ENCODE measurements around the gene FBXW2.

DNA sequence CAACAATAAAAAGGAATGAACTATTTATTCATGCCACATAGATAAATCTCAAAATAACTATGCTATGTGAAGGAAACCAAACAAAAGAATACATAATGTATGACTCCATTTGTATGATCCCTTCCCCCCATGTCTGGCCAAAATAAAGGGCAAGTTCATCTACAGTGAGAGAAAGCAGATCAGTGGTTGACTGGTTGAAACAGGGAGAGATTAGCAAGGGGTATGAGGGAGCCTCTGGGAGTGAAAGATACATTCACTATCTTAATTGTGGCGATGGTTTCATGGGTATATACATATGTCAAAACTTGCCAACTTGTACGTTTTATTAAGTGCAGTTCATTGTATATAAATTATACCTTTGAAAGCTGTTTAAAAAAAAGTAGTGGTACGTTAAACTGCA, 44.7 kb upstream of the FBXW2 start:
- TF ChIP-seq, protein P1, sequence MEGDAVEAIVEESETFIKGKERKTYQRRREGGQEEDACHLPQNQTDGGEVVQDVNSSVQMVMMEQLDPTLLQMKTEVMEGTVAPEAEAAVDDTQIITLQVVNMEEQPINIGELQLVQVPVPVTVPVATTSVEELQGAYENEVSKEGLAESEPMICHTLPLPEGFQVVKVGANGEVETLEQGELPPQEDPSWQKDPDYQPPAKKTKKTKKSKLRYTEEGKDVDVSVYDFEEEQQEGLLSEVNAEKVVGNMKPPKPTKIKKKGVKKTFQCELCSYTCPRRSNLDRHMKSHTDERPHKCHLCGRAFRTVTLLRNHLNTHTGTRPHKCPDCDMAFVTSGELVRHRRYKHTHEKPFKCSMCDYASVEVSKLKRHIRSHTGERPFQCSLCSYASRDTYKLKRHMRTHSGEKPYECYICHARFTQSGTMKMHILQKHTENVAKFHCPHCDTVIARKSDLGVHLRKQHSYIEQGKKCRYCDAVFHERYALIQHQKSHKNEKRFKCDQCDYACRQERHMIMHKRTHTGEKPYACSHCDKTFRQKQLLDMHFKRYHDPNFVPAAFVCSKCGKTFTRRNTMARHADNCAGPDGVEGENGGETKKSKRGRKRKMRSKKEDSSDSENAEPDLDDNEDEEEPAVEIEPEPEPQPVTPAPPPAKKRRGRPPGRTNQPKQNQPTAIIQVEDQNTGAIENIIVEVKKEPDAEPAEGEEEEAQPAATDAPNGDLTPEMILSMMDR (conservative IDR thresholded peaks at IDR 0.05; ENCODE audit: low read depth, low read length), result no peak
- no peak for TF ChIP-seq EZH2 (IDR thresholded peaks at IDR 0.05; ENCODE audit: borderline replicate concordance, low read depth, low read length, poor library complexity, severe bottlenecking)
